ENCODE results near the gene CPED1.

DNA sequence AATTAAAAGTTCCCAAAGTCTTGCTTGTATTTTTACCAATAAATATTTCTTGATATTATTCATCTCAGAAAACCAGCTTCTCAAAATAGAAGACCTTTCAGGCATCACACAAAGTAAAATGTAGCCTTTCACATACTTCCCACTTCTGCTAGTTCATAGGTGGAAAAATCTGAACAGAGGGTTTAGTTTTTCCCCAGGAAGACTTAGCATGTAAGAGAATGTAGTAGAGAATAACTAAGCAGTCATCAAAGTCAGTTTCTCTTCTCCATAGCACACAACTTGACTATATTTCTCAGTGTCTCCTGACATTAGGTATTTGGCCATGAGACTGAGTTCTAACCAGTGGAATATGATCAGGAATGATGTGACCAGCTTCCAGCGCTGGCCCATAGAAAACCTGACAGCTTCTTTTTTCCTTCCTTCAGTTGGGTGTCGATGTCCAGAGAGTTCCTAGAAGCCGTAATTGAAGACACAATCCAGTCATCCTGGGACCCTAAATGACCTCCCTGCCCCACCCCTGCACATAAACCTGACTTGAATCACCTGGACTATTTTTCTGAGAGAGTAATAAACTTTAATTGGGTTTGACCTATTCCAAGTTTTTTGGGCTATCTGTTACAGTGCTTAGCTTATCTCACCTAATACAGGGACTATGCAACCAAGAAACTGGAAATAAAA is 272.8 kb downstream of the CPED1 start:
- no peak for TF ChIP-seq POLR2AphosphoS5 (IDR thresholded peaks at IDR 0.05)
- TF ChIP-seq POLR2A (IDR thresholded peaks at IDR 0.05), result no peak
- TF ChIP-seq, protein P1, sequence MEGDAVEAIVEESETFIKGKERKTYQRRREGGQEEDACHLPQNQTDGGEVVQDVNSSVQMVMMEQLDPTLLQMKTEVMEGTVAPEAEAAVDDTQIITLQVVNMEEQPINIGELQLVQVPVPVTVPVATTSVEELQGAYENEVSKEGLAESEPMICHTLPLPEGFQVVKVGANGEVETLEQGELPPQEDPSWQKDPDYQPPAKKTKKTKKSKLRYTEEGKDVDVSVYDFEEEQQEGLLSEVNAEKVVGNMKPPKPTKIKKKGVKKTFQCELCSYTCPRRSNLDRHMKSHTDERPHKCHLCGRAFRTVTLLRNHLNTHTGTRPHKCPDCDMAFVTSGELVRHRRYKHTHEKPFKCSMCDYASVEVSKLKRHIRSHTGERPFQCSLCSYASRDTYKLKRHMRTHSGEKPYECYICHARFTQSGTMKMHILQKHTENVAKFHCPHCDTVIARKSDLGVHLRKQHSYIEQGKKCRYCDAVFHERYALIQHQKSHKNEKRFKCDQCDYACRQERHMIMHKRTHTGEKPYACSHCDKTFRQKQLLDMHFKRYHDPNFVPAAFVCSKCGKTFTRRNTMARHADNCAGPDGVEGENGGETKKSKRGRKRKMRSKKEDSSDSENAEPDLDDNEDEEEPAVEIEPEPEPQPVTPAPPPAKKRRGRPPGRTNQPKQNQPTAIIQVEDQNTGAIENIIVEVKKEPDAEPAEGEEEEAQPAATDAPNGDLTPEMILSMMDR (IDR thresholded peaks at IDR 0.05), result no peak
- no peak for TF ChIP-seq EP300 (IDR thresholded peaks at IDR 0.05)

All from suprapubic skin (tissue), 4 donors.